OCI-LY7 (cell line): ENCODE data around the gene TNP1.

ENCODE experiments used
- CTCF ChIP-seq: fragments of 200-600 bp; sonication (generic); conservative IDR thresholded peaks from 2 replicates; pipeline ENCODE4 v1.5.1; 2014; ENCODE audit warnings: mild to moderate bottlenecking, antibody characterized with exemption, low read length, moderate library complexity, mixed read lengths
- EZH2phosphoT487 ChIP-seq: fragments of 200-600 bp; sonication (generic); IDR thresholded peaks from 2 replicates; pipeline ENCODE4 v1.6.1; 2018; ENCODE audit warnings: low read depth, borderline replicate concordance, mild to moderate bottlenecking, mixed run types, antibody characterized with exemption, low read length, moderate library complexity, mixed read lengths

- TF ChIP-seq CTCF (no peak), EZH2phosphoT487 (no peak)
These were observed 16.0 kb upstream of the TNP1 start for GRCh38 chr2:216875862-216876261.
